SK-N-SH (cell line): ENCODE measurements around the gene OR8D2. TPM values are rescaled to one million over a fixed set of nuclear protein-coding genes. Genes with fewer than 3 reads are reported as not detected.

Experiments
- CTCF ChIA-PET: fragments of 300-600, 350-600 bp; formaldehyde crosslinking; extraction: SDS; loops from one replicate; lab custom pipeline; 2021; lab: Yijun Ruan, JAX
- POLR2A ChIA-PET: fragments of 350-600 bp; sonication (Branson Sonifier 250); formaldehyde crosslinking; extraction: SDS; loops from one replicate; lab custom pipeline; 2020; ENCODE audit warnings: antibody characterized with exemption, inconsistent platforms; lab: Yijun Ruan, JAX
- DNase-seq: peaks from one replicate; pipeline ENCODE4 v3.0.0; 2012
- H2AFZ ChIP-seq: fragments of 200-600 bp; sonication (generic); 2 replicates; pipeline ENCODE4 v1.8.1; 2016; ENCODE audit warnings: antibody characterized with exemption, mild to moderate bottlenecking, low read depth
- H3F3A ChIP-seq: fragments of 200-600 bp; sonication (generic); replicated peaks from 2 replicates; pipeline ENCODE3; 2016; ENCODE audit warnings: antibody characterized with exemption, mild to moderate bottlenecking; ENCODE audit not compliant: insufficient read depth
- H3K27ac ChIP-seq, 2 experiments: fragments of 200-500 bp in 1 of 2; fragments of 200-600 bp in 1 of 2; sonication (Bioruptor generic) in 1 of 2; sonication (generic), shearing (Covaris generic) in 1 of 2; 2 replicates each; pipeline versions ENCODE4 v1.5.1 to v1.6.1; 2014 to 2016; ENCODE audit warnings: low read depth in 2 of 2, inconsistent platforms in 1 of 2, low read length in 1 of 2, mild to moderate bottlenecking in 1 of 2, mixed read lengths in 1 of 2
- H3K27me3 ChIP-seq: fragments of 200-600 bp; sonication (generic), shearing (Covaris generic); 2 replicates; pipeline ENCODE4 v1.6.1; 2016; ENCODE audit warnings: mixed run types; ENCODE audit not compliant: insufficient read depth
- H3K36me3 ChIP-seq, 2 experiments: fragments of 200-500 bp in 1 of 2; fragments of 200-600 bp in 1 of 2; sonication (Bioruptor generic) in 1 of 2; sonication (generic) in 1 of 2; replicated peaks in 1 of 2; 2 replicates each; pipeline versions ENCODE3 to v1.5.1; 2014 to 2016; ENCODE audit warnings: low read length in 1 of 2, mild to moderate bottlenecking in 1 of 2; ENCODE audit not compliant: insufficient read depth in 2 of 2, control insufficient read depth in 1 of 2
- H3K4me1 ChIP-seq, 2 experiments: fragments of 200-500 bp in 1 of 2; fragments of 200-600 bp in 1 of 2; sonication (Bioruptor generic) in 1 of 2; sonication (generic), shearing (Covaris generic) in 1 of 2; 2 replicates each; pipeline versions ENCODE4 v1.5.1 to v1.6.1; 2014 to 2016; ENCODE audit warnings: low read depth in 1 of 2, low read length in 1 of 2, mixed run types in 1 of 2; ENCODE audit not compliant: insufficient read depth in 2 of 2, control insufficient read depth in 1 of 2
- H3K4me2 ChIP-seq: fragments of 200-600 bp; sonication (generic), shearing (Covaris generic); 2 replicates; pipeline ENCODE4 v1.6.1; 2017; ENCODE audit warnings: mixed run types
- H3K4me3 ChIP-seq, 2 experiments: fragments of 200-500 bp in 1 of 2; fragments of 200-600 bp in 1 of 2; sonication (Bioruptor generic) in 1 of 2; sonication (generic), shearing (Covaris generic) in 1 of 2; 2 replicates each; pipeline versions ENCODE4 v1.5.1 to v1.8.1; 2014 to 2016; ENCODE audit warnings: low read depth in 2 of 2, inconsistent platforms in 1 of 2, low read length in 1 of 2, mild to moderate bottlenecking in 1 of 2, mixed read lengths in 1 of 2, moderate library complexity in 1 of 2
- H3K79me2 ChIP-seq: fragments of 200-600 bp; sonication (generic); 2 replicates; pipeline ENCODE4 v1.8.1; 2017; ENCODE audit warnings: mild to moderate bottlenecking; ENCODE audit not compliant: insufficient read depth
- H3K9ac ChIP-seq: fragments of 200-600 bp; sonication (generic); 2 replicates; pipeline ENCODE4 v1.6.1; 2017; ENCODE audit warnings: mixed run types
- H3K9me2 ChIP-seq: fragments of 200-600 bp; sonication (generic); 2 replicates; pipeline ENCODE4 v1.6.1; 2017; ENCODE audit warnings: mixed run types
- H3K9me3 ChIP-seq: fragments of 200-600 bp; sonication (generic); 2 replicates; pipeline ENCODE4 v1.6.1; 2017; ENCODE audit warnings: mixed run types, mild to moderate bottlenecking, moderate library complexity
- H4K20me1 ChIP-seq: fragments of 200-600 bp; sonication (generic); 2 replicates; pipeline ENCODE4 v1.6.1; 2017; ENCODE audit warnings: mild to moderate bottlenecking, mixed run types; ENCODE audit not compliant: insufficient read depth
- CHD2 ChIP-seq: fragments of 150-350 bp; IDR thresholded peaks from 2 replicates; pipeline ENCODE4 v1.6.1; 2018; ENCODE audit warnings: low read length; ENCODE audit not compliant: partially characterized antibody
- ELF1 ChIP-seq: IDR thresholded peaks from 2 replicates; pipeline ENCODE4 v1.4.0; 2012
- EP300 ChIP-seq, 2 experiments: IDR thresholded peaks; 2 replicates each; pipeline versions ENCODE4 v1.4.0 to v1.6.1; 2012; ENCODE audit warnings: borderline replicate concordance in 1 of 2, low read depth in 1 of 2, low read length in 1 of 2
- FOXJ3 ChIP-seq: sonication (generic); formaldehyde crosslinking; IDR thresholded peaks from 2 replicates; pipeline ENCODE4 v1.5.1; 2020; ENCODE audit warnings: mild to moderate bottlenecking, missing genetic modification reagents
- FOXM1 ChIP-seq: IDR thresholded peaks from 2 replicates; pipeline ENCODE4 v1.4.0; 2012; ENCODE audit warnings: low read depth, mild to moderate bottlenecking
- GABPA ChIP-seq: IDR thresholded peaks from 2 replicates; pipeline ENCODE4 v1.4.0; 2012; ENCODE audit warnings: low read depth, mild to moderate bottlenecking
- GATA2 ChIP-seq: sonication (generic); formaldehyde crosslinking; IDR thresholded peaks from 2 replicates; pipeline ENCODE4 v1.5.0; 2020; ENCODE audit warnings: mild to moderate bottlenecking, missing genetic modification reagents
- IRF3 ChIP-seq: fragments of 150-350 bp; IDR thresholded peaks from 2 replicates; pipeline ENCODE4 v1.6.1; 2016; ENCODE audit warnings: mild to moderate bottlenecking, low read depth, low read length
- JUND ChIP-seq: IDR thresholded peaks from 2 replicates; pipeline ENCODE4 v1.4.0; 2012
- NFIC ChIP-seq: IDR thresholded peaks from 2 replicates; pipeline ENCODE4 v1.4.0; 2012; ENCODE audit warnings: borderline replicate concordance
- NRF1 ChIP-seq: IDR thresholded peaks from 2 replicates; pipeline ENCODE4 v1.6.1; 2012; ENCODE audit warnings: low read depth, mild to moderate bottlenecking, low read length
- PBX3 ChIP-seq: IDR thresholded peaks from 2 replicates; pipeline ENCODE4; 2012
- RAD21 ChIP-seq: IDR thresholded peaks from 2 replicates; pipeline ENCODE4 v1.6.1; 2012; ENCODE audit warnings: mild to moderate bottlenecking, low read length
- REST ChIP-seq: IDR thresholded peaks from 2 replicates; pipeline ENCODE4 v1.6.1; 2012; ENCODE audit warnings: mild to moderate bottlenecking, low read depth, low read length, moderate library complexity
- RFX5 ChIP-seq: IDR thresholded peaks from 2 replicates; pipeline ENCODE4 v1.6.1; 2012; ENCODE audit warnings: mild to moderate bottlenecking, improper control_type of control experiment, low read length
- SIN3A ChIP-seq: IDR thresholded peaks from 2 replicates; pipeline ENCODE4 v1.6.1; 2012; ENCODE audit warnings: low read depth, mild to moderate bottlenecking, low read length, moderate library complexity, borderline replicate concordance
- SMC3 ChIP-seq: IDR thresholded peaks from 2 replicates; pipeline ENCODE4 v1.6.1; 2012; ENCODE audit warnings: low read depth, low read length, improper control_type of control experiment
- ZBTB33 ChIP-seq: IDR thresholded peaks from 2 replicates; pipeline ENCODE4 v1.4.0; 2012; ENCODE audit warnings: low read depth, borderline replicate concordance
- polyA plus RNA-seq, 3 experiments: library from polyadenylated mRNA; depleted of rRNA; stranded (reverse); fragments of >200 nt; gene quantifications; 2 replicates each; pipeline ENCODE4 v1.2.3, GENCODE V29; 2012

The OR8D2 gene
- polyA plus RNA-seq, 1 of the 3 experiments (the other 2 are of a cell fraction): not detected

GRCh38 chr11:124313131-124313530 lies 6.9 kb downstream of the OR8D2 start (continued):
- TF ChIP-seq REST (no peak), GABPA (no peak), RAD21 (no peak), GATA2 (CRISPR knock-in tag) (no peak), ELF1 (no peak), SMC3 (no peak), FOXM1 (no peak), NRF1 (no peak), IRF3 (no peak), CHD2 (no peak), JUND (no peak), SIN3A (no peak)

GRCh38 chr11:124311670-124312069 lies 8.3 kb downstream of the OR8D2 start:
- Histone ChIP-seq H3K4me3 (no peak overlapping the region), H3K4me2 (no peak overlapping the region), H3F3A (no peaks in the 10 kb centered on the region), H3K79me2 (no peaks in the 10 kb centered on the region), H3K9ac (no peak overlapping the region), H3K9me3 (no peaks in the 10 kb centered on the region), H3K27me3 (no peaks in the 10 kb centered on the region; the same call in 1 of the 2 replicates), H4K20me1 (0 out of 2 replicates have a peak, but pooled peaks cover 3% of the 10 kb centered on the region), H2AFZ (no peak overlapping the region), H3K27ac (no peak overlapping the region), H3K9me2 (no peaks in the 10 kb centered on the region), H3K36me3 (no peaks in the 10 kb centered on the region), H3K4me1 (no peaks in the 10 kb centered on the region)
- ChIA-PET POLR2A (no interaction called here), CTCF (no interaction called here)
- DNase-seq: no peak
- TF ChIP-seq JUND (no peak), EP300 (IDR thresholded peaks at IDR 0.05; ENCODE audit: borderline replicate concordance in 1 of 2, low read depth in 1 of 2, low read length in 1 of 2) (no peak), ZBTB33 (no peak), GABPA (no peak), NFIC (no peak), RFX5 (no peak), PBX3 (no peak), FOXJ3 (CRISPR knock-in tag) (no peak)
